ENCODE measurements around the gene NGB.
"Not testable (repeated sequence)": the region's sequence is repeated elsewhere in the genome, so short reads cannot be mapped to it uniquely, and the experiment has no call there.

The NGB gene

DNA sequence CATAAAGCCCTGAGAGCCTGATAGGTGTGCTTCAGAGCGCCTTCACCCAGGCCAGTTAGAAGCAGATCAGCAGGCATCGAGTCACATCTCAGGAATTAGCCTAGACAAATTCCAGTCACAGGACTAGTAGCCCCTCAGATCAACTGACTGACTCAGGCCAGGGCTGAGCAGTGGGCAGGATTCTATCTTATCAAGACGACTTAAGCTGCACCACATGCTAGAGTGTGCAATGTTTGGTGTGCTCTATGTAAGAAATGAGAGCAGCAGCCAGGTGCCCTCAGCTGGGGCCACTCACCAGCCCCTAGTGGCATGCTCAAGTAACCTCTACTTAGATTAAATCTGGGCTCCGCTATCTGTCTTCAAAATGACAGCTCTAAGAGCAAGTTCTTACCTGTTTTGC, 19.7 kb upstream of the NGB start:
- FAIRE-seq = no peak

GRCh38 chr14:77286576-77286975, 15.6 kb upstream of the NGB start:
- FAIRE-seq = no peak

DNA sequence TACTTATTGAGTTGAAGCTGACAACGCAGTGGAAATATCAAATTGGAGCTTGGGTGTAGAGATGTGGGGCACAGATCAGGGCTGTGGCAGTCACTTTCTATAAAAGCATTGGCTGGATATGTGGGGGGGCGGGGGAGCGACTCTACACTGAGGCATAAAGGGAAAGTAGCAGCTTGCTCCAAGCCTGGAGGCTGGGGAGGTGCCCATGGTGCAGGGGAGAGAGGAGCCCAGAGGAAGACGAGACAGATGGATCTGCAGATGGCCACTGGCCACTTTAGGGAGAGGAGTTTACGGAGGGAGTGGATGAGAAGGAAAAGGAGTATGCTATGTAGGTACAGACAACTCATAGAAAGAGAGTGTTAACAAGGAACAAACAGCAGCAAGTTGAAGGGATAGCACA, 13.5 kb upstream of the NGB start:
- FAIRE-seq = no peak

- no peak for FAIRE-seq
Measured at GRCh38 chr14:77284066-77284465, 13.1 kb upstream of the NGB start.

- no peak for FAIRE-seq
Measured at GRCh38 chr14:77281852-77282410, 10.9 kb upstream of the NGB start.

- FAIRE-seq = not testable (repeated sequence)
Measured at GRCh38 chr14:77280921-77281320, 9.9 kb upstream of the NGB start.

- FAIRE-seq = no peak
Measured at GRCh38 chr14:77279719-77280118, 8.7 kb upstream of the NGB start.

DNA sequence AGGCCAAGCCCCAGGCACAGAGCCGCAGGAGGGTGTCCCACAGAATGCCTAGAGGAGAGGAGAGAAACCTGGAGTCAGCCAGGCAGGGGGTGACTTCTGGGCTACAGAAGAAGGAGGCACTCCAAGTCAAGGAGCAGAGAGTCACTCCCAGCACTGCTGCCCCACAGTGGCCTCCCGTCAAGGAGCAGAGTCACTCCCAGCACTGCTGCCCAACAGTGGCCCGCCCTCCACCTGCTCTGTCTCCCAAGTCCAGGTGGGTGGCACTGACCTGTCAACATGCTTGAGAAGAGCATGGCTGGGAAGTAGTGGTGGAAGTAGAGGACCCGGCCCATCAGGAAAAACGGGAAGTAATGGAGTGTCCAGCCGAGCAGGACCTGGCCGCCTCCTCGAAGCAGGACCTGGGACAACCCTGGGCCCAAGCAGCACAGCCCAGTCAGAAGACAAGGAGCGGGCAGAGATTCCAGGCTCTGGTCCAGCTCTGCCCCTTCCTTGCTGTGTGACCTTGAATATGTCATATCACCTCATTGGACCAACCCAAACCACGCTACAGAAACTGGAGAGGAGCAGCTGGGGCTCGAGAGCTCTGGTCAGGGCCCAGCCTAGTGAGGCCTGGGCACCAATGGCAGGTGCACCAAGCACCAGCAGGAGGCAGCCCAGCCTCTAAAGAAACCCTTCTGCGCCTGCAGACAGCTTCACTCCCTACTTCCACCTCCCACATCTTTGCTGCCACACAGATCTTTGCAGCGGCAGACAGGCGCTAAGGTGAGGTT, 7.6 kb upstream of the NGB start:
- no peak for FAIRE-seq

GRCh38 chr14:77276959-77277358, 6.0 kb upstream of the NGB start:
- no peak for FAIRE-seq

GRCh38 chr14:77276295-77276935, 5.4 kb upstream of the NGB start:
- FAIRE-seq = no peak

DNA sequence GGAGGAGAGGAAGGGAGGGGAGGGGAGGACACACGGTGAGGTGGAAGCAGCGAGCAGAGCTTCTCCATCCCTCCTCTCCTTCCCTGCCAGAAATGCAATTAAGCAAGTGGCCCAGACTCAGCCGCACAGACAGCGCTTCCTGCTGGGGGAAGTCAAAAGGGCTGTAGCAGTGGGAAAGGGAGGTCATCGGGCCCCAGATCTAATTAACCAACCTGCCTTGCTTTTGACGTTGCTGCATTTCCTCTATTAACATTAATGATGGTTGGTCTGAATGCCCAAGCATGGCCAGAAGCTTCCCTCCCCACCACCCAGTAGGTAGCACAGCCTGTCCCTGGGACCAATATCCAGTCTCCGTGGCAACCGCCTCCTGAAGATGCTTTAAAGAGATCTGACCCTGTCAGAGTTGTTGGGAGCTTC, 4.6 kb upstream of the NGB start:
- no peak for FAIRE-seq

DNA sequence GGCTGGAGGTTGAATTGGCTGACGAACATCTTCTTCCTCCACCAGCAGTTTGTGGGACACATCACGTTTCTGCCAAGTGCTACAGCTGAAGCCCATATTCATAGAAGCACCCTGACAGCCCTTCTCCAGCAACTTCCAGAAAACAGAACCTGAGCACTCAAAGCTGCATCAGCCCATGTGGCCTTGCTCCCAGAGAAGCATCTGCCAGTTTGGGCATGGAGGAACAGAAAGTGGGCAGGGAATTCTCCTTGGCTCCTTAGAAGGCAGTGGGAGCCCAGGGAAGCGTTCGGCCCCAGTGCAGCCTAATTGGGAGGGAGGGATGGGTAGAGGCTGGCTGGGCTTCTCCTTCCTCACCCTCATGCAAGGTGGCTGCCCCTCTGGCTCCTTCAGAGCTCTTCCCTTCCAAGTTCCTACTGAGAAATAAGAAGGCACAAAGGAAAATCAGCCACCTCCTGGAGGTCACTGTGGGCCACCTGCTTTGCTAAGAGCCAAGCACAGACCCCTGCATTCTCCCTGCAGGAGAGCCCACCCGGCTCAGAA, 4.1 kb upstream of the NGB start:
- no peak for FAIRE-seq

DNA sequence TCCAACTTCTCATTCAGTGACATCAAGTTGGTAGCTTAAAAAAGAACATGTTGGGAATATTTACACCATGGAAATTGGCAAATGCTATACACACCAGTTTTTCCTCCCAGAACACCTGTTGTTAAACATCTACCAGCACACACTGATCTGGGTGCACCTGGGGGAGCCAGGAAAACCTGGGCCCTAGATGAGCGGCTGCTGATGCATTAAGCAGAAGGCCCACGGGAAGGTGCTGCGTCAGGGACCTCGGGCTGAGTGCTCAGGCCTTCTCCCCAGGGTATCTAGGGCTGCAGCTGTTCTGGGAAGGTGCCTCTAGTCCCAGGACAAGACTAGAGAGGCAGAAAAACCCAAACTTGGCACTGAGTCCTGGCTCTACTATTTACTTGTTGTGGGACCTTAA, 2.8 kb upstream of the NGB start:
- no peak for FAIRE-seq

DNA sequence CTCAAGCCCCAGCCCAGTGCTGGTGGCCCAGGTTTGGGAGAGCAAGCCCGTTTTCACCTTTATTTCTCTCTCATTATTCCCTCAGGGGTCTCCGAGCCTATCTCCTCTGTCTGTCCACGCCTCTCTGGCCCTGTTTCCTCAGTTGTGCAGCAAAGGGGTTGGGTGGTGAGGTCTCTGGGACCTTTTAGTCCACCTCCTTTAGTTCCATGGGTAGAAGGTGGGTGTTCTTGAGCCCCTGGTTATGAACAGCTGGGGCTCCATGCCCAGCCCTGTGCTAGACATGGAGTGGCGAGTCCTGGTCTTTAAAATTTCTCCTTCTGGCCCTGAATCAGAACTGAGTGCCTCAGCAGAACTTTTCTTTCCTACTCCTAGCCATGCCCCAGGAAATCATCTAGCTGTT, 1.3 kb upstream of the NGB start:
- FAIRE-seq = no peak

DNA sequence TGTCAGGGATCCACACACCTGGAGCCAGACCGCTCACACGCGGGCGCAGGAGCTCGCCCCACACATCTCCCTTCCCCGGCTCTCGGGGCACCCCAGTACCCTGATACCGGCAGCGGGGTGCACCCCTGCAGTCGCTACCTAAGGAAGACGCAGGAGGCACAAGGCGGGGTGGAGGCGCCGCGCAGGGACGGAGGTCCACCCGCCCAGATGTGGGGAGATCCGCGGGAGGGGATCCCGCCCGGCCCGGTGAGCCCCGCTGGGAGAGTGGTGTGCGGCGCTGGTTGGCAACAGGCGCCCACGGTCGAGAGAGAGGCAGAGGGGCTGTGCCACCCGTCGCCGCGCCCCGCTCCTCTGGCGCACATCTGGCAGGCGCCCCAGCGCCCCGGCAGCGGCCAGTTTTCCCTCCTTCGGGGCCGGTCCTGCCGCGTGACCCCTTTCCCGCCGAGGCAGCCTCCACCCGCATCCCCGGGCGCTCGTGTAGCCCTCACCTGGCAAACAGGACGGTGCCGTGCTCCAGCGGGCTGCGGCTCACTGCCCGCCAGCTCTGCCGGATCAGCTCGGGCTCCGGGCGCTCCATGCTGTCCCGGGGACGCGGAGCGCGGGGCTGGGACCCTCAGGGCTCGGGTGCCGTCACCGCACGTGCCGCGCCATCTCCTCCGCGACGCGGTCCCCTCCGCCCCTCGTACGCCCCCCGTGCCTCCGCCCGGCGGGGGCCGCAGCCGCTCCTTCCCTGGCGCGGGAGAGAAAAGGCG, 469 bp downstream of the NGB start:
- FAIRE-seq = no peak

DNA sequence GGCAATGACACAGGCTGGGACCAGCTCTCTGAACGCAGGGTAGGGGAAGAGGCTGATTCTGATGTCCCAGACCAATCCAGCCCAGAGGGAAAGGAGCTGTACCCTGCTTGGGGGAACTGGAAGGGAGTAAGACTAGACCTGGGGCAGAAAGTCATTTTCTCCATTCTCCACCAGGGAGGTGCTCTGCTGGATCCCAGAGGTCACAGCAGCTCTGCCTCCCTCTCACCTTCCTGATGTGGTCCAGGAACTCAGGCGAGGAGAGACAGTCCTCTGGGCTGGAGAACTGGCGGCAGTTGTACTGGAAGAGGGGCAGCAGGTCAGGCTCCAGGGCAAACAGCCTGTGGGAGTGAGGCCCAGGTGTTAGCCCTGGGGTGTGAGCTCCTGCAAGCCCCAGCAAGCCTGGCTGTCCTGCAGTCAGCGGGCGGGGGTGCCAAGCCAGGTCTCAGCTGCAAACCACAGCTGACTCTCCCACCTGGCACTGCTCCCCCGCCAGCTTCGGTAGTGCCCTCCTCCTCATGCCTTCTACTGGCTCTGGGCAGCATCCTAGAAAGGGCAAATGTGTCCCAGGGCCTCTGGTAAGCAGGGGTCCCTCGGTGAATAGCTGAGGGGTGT, 1.9 kb downstream of the NGB start:
- FAIRE-seq = no peak

DNA sequence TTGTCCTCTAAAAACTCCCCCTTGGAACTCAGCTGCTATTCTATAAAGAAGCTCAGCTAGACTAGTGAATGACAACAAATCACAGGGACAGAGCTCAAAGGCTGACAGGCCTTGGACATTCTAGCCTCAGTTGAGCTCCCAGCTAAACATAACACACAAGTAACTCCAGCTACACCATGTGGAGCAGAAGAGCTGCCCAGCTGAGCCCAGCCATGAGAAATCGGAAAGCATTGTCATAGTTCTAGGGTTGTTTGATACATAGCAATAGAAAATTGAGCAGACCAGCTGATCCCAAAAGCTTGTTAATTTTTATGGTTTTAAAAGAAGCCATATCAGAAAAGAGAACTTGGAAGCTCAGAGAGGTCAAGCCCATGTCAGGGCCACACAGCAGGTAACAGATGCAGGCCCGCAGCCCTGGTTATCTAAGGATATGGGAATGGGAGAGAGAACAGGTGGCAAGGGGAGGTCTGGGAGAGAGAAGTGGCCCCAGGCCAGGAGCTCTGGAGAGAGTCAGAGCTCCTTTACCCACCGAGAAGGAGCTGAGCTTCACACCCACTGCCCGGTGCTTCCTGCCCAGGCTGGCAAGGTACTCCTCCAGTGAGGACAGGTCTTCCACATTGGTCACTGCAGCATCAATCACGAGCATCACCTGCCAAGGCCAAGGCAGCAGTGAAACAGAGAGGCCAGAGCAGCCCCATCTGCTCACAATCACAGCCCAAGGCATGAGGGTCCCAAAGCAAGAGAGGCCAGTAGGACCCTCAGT, 2.9 kb downstream of the NGB start:
- no peak for FAIRE-seq

DNA sequence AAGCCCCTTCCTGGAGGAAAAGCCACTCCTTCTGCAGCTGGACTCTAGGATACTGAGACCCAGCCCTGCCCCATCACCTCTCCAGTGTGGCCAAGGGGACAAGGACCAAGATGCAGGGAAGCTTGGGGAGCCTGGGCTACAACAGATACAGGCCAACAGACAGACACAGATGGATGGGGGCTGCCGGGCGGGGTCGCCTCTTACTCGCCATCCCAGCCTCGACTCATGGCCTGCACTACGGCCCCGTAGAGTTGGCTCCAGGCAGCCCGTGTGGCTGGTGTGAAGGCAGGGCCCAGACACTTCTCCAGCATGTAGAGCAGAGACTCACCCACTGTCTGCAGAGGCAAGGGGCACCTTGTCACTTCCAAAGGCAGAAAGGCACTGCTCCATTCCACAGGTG, 4.7 kb downstream of the NGB start:
- no peak for FAIRE-seq

DNA sequence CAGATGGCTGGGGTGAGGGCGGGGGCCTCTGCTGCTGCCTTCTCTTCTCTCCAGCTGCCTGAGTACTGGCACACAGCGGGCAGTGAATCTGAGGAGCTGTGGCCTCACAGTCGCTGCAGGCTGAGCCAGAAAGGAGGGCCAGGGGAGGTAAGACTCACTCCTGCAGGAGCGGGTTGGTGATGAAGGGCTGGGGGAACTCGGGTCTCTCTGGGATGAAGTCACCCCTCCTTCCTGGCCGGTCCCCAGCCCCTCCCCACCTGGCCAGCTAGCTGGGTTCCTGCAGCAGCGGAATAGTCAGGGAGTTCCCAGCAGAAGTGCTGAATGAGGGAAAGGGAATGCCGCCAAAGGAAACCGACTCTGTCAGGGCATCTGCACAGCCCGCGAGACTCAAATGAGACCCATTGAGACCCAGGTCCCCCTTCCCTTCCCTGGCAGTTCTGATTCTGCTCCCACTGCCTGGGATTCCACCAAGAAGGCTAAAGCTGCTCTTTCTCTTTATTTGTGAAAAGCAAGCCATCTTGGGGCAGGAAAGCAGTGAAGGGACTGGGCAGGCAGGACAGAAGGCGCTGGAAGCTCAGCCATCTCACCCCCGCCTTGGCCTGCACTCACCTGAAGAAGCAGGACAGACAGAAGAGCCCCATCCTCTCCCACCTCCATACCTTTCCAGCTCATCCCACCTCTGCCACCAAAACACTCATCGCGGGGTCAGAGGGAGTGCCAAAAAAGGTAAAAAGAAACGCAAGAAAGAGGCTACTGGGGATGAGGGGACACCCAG, 5.3 kb downstream of the NGB start:
- FAIRE-seq = no peak

GRCh38 chr14:77265187-77265515, 5.9 kb downstream of the NGB start:
- no peak for FAIRE-seq

GRCh38 chr14:77264466-77265186, 6.4 kb downstream of the NGB start:
- FAIRE-seq = no peak
